CD4-positive, CD25-positive, alpha-beta regulatory T cell (primary cell): ENCODE measurements around the gene NOL4L. TPM values are rescaled to one million over a fixed set of nuclear protein-coding genes. Genes with fewer than 3 reads are reported as not detected.

Source experiments
- ATAC-seq, 2 donors: fragments of 150-1000 bp; cut with Tn5 transposase; one replicate each; pipeline ENCODE4 v1.10.0; 2021; ENCODE audit warnings: low read depth in 2 of 2, moderate number of reproducible peaks in 2 of 2, moderate library complexity in 1 of 2
- DNase-seq, 3 donors: peaks; one replicate each; pipeline versions ENCODE4 v3.0.0 to v3.0.0-alpha.2; 2012 to 2022; ENCODE audit warnings: mixed read lengths in 1 of 3
- H3K27ac ChIP-seq: one replicate; pipeline ENCODE4 v1.7.0; 2013; ENCODE audit warnings: mild to moderate bottlenecking, low read length; ENCODE audit not compliant: insufficient read depth, poor library complexity, severe bottlenecking
- H3K27me3 ChIP-seq: one replicate; pipeline ENCODE4 v1.7.0; 2013; ENCODE audit warnings: low read length; ENCODE audit not compliant: control insufficient read depth, insufficient read depth
- H3K36me3 ChIP-seq: one replicate; pipeline ENCODE4 v1.7.0; 2013; ENCODE audit warnings: mild to moderate bottlenecking, low read length, moderate library complexity; ENCODE audit not compliant: control insufficient read depth, insufficient read depth
- H3K4me1 ChIP-seq: 2 replicates; pipeline ENCODE4 v1.7.0; 2013; ENCODE audit warnings: mild to moderate bottlenecking, low read length; ENCODE audit not compliant: insufficient read depth, control insufficient read depth, poor library complexity, severe bottlenecking
- H3K4me3 ChIP-seq: one replicate; pipeline ENCODE4 v1.7.0; 2013; ENCODE audit warnings: low read depth, mild to moderate bottlenecking, low read length, moderate library complexity
- H3K9me3 ChIP-seq, 2 experiments: 1 replicate in 1 of 2; 2 replicates in 1 of 2; pipeline ENCODE4 v1.7.0; 2013; ENCODE audit warnings: low read length in 2 of 2, mild to moderate bottlenecking in 1 of 2, moderate library complexity in 1 of 2; ENCODE audit not compliant: control insufficient read depth in 2 of 2
- H3K27ac Mint-ChIP-seq, 3 donors: one replicate each; pipeline ENCODE4 v1.8.0; 2020 to 2022; ENCODE audit warnings: mild to moderate bottlenecking in 3 of 3, mixed read lengths in 3 of 3, moderate library complexity in 2 of 3
- H3K27me3 Mint-ChIP-seq: one replicate; pipeline ENCODE4 v1.8.0; 2022; ENCODE audit warnings: mild to moderate bottlenecking, mixed read lengths
- H3K36me3 Mint-ChIP-seq: one replicate; pipeline ENCODE4 v1.8.0; 2020; ENCODE audit warnings: mixed read lengths
- H3K4me1 Mint-ChIP-seq, 4 donors: one replicate each; pipeline ENCODE4 v1.8.0; 2020 to 2022; ENCODE audit warnings: mixed read lengths in 4 of 4, mild to moderate bottlenecking in 1 of 4
- H3K4me3 Mint-ChIP-seq, 4 donors: one replicate each; pipeline ENCODE4 v1.8.0; 2020 to 2022; ENCODE audit warnings: mild to moderate bottlenecking in 4 of 4, mixed read lengths in 4 of 4, moderate library complexity in 3 of 4
- H3K9me3 Mint-ChIP-seq, 7 donors: one replicate each; pipeline ENCODE4 v1.8.0; 2020 to 2022; ENCODE audit warnings: mixed read lengths in 7 of 7, mild to moderate bottlenecking in 3 of 7, moderate library complexity in 2 of 7
- polyA plus RNA-seq, 4 donors: library from polyadenylated mRNA; unstranded; fragments of 300-500 nt; fragmentation: Illumina TruSeq; gene quantifications; one replicate each; pipeline ENCODE4 v1.2.3, GENCODE V29; 2021
- total RNA-seq: library from RNA; stranded (reverse); gene quantifications from one replicate; pipeline ENCODE4 v1.2.3, GENCODE V29; 2022

Gene NOL4L
- total and polyA plus RNA-seq, 5 donors from 2014 or later, result 7.1 to 84.8 (median 10.8) TPM

DNA sequence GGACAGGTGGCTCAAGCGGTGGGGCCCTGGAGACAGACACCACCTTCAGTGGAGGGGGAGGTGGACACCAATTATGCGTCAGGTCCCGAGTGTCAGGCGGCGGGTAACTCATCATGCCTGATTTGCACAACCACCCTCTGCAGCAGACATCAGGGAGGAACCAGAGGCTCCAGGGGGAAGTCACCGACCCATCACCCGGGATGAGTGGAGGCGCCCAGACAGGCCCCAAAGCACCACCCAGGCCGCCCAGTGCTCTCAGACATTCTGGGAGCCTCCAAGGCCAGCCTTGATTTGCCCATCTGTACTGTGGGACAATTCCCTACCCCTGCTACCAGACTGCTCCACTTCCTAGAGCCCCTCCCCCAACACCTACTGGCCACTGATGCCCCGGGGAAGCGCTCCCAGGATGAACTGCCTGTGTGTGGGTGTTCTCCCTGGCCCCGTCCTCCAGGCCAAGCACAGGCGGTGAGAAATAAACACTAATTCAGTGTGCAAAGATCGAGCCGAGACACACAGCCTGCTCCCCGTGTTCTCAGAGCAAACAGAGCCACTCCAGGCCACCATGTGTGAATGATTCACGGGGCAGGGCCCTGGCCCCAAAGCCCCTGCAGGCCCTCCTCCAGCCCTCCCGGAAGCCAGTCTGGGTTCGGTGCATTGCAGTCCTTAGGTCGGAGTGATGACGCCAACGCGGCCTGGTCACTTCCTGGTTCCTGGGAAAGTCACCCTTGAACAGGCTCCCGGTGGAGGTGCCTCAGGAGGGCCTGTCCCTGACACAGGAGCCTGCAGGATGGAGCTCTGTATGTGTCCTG, 119.8 kb downstream of the NOL4L start:
- Histone ChIP-seq H3K36me3 (peaks cover 5% of the 10 kb centered on the region), H3K4me1 (no peaks in the 10 kb centered on the region), H3K4me3 (no peak overlapping the region), H3K9me3 (no peaks in the 10 kb centered on the region), H3K27me3 (no peaks in the 10 kb centered on the region), H3K27ac (no peak overlapping the region)
- H3K4me1 Mint-ChIP-seq, result peaks cover 0 to 10% (median 1%) of the 10 kb centered on the region in 4 donors
- H3K27ac Mint-ChIP-seq, result no peak overlapping the region
- H3K4me3 Mint-ChIP-seq, result no peak overlapping the region
- H3K36me3 Mint-ChIP-seq, result peaks cover 4% of the 10 kb centered on the region
- ATAC-seq (no peak), DNase-seq (no peak)
- no peaks in the 10 kb centered on the region for H3K27me3 Mint-ChIP-seq
- H3K9me3 Mint-ChIP-seq, result no peaks in the 10 kb centered on the region

DNA sequence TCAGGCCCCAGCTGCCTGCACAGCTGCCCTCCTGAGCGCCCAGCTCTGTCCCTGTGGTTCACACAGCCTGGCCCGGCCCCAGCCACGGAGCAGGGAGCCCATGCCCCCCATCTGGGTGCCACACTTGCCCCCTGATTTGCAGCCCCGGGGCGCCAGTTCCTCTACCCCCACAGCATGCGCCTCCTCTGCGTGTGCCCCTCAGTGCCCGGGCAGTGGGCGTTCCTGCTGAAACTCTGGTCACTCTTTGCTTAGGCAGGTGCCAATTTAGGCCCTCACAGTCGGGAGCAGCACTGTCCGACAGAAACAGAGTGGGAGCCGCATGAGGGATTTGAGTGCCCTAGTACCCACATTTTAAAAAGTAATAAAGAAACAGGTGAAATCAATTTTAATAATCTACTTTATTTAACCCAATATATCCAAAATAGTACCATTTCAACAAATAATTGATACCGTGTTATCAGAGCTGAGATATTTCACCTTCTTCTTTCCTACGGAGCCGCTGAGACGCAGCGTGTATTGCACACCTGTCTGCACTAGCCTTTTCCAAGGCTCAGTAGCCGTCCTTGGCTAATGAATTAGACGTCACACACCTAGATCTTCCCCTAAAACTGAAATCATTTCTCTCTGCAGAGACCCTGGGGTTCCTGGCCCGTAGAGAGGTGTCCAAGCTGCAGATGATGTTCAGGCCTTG, 120.6 kb downstream of the NOL4L start:
- peaks cover 0 to 6% (median under 1%) of the 10 kb centered on the region in 4 donors for H3K4me1 Mint-ChIP-seq

DNA sequence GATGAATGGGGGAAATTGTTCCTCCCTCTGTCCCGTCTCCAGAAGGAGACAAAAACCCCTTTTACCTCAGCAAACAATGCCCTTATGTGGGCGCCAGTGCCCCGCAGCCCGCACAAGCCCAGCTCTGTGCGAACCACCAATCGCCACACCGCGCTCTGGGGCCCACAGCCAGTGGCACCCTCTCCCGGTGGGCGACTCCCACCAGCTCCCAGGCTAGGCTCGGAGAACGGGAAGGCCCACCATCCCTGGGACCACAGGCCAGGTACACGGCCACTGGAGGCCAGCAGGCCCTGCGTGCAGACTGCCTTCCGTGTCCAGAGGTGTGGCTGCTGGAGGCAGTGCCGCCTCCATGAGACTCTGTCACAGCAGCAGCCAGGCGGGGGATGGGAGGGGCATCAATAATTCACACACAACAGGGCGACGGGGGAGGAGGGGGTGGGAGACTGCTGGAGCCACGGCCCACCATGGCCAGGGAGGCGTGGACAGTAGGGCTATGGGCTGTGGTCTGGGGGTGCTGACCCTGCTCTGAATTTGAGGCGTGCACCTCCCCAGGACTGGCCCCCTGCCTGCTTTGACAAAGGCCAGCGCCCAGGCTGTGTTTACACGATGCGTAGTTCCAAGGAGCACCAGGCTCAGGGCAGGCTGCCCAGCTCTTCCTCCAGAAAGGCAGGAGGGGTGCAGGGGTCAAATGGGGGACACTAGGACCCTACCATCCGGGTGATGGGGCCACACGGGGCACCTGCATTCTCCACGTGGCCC, 121.3 kb downstream of the NOL4L start:
- Histone ChIP-seq H3K36me3 (peaks cover 9% of the 10 kb centered on the region), H3K4me3 (no peak overlapping the region), H3K27me3 (no peaks in the 10 kb centered on the region), H3K4me1 (no peaks in the 10 kb centered on the region), H3K27ac (no peak overlapping the region), H3K9me3 (no peaks in the 10 kb centered on the region)
- no peak for DNase-seq
- H3K4me3 Mint-ChIP-seq, result no peak overlapping the region
- H3K9me3 Mint-ChIP-seq, result no peaks in the 10 kb centered on the region
- H3K27ac Mint-ChIP-seq, result no peak overlapping the region
- ATAC-seq, result no peak
- no peaks in the 10 kb centered on the region for H3K27me3 Mint-ChIP-seq
- peaks cover 0 to 4% (median 0%) of the 10 kb centered on the region in 4 donors for H3K4me1 Mint-ChIP-seq
- peaks cover 4% of the 10 kb centered on the region for H3K36me3 Mint-ChIP-seq

More for the DNA sequence above, 120.6 kb downstream of the NOL4L start:
- Histone ChIP-seq H3K36me3 (peaks cover 9% of the 10 kb centered on the region), H3K27me3 (no peaks in the 10 kb centered on the region), H3K9me3 (no peaks in the 10 kb centered on the region), H3K4me1 (no peaks in the 10 kb centered on the region), H3K27ac (no peak overlapping the region), H3K4me3 (no peak overlapping the region)
- H3K27me3 Mint-ChIP-seq, result no peaks in the 10 kb centered on the region
- peaks cover 4% of the 10 kb centered on the region for H3K36me3 Mint-ChIP-seq
- H3K9me3 Mint-ChIP-seq, result no peaks in the 10 kb centered on the region
- H3K4me3 Mint-ChIP-seq, result peak overlapping the region in 1 of 4 donors; percentile 31
- no peak overlapping the region for H3K27ac Mint-ChIP-seq
- ATAC-seq (no peak), DNase-seq (no peak)

DNA sequence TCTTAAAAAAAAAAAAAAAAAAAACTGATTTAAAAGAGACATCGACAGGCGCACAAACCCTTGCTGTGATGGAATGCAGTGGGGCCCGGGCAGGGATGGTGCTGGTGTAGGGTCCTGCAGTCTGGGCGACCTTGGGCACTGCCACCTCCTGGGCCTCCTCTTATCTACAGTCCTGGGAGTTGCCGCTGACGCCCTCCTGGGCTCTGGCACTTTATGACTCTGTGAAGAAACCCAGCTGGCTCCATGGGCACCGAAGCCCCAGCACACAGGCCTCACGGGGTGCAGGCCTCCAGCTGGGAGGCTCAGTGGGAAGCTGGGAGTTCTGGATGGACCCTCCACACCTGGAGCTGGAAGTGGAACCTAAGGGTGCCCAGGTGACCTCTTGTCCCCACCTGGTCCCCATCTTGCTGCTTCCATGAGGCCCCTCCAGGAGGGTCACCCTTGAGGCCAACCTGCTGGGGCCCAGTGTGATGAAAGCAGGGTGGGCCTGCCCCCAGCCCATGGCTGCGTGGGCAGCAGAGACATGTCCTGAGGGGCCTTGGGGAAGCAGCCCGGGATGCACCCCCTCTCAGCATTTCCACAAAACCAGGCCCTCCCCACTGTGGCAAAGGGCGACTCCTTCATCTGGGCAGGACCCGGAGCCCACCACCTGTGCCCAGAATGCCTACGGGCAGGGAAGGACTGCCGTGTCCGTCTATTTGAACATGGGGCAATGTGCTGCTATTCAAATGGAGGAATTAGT, 122.1 kb downstream of the NOL4L start:
- no peaks in the 10 kb centered on the region for H3K27me3 Mint-ChIP-seq
- no peak overlapping the region for H3K4me3 Mint-ChIP-seq
- no peak overlapping the region for H3K27ac Mint-ChIP-seq
- H3K9me3 ChIP-seq, result no peaks in the 10 kb centered on the region
- H3K9me3 Mint-ChIP-seq, result no peaks in the 10 kb centered on the region
- H3K4me1 ChIP-seq, result no peaks in the 10 kb centered on the region
- H3K36me3 Mint-ChIP-seq, result peaks cover 4% of the 10 kb centered on the region
- ATAC-seq, result no peak
- H3K4me3 ChIP-seq, result no peak overlapping the region
- no peaks in the 10 kb centered on the region for H3K27me3 ChIP-seq
- no peak for DNase-seq
- peaks cover 0 to 10% (median under 1%) of the 10 kb centered on the region in 4 donors for H3K4me1 Mint-ChIP-seq
- no peak overlapping the region for H3K27ac ChIP-seq
- peaks cover 9% of the 10 kb centered on the region for H3K36me3 ChIP-seq

DNA sequence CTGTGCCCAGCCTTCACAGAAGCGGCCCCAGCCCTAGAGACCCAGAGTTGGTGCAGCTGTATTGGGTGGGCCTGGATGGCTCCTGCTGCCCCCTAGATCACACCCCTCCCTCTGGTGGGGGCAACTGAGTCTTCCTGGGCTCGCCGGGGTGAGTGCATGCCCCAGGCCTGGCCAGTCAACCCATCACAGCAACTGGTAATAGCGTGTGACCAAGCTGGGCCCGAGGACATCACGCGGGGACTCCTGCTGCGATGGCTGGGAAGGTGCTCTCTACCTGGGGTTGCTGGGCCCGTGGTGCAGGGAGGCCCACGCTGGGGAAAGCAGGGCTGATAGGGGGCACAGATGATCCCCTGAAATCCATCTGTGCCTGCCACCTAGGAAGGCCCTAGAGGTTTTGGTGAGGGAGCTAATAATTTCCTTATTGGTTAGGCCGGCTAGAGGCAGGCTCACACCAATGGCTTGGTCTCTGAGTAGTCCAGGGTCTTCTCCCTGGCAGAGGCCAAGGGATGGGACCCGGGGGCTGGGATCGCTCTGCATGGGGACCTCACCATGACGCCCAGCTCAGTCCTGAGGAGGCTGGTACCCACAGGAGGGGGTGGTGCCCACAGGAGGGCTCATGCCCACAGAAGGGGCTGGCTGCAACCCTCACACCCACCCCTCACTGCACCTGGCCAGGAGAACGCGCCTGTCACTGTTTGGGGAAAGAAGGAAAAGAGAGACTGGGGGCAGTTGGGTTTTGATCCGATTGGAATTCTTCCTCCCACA, 123.1 kb downstream of the NOL4L start:
- Histone ChIP-seq H3K9me3 (no peaks in the 10 kb centered on the region), H3K4me3 (no peak overlapping the region), H3K27ac (no peak overlapping the region), H3K4me1 (no peaks in the 10 kb centered on the region), H3K27me3 (no peaks in the 10 kb centered on the region), H3K36me3 (peaks cover 9% of the 10 kb centered on the region)
- peaks cover 4% of the 10 kb centered on the region for H3K36me3 Mint-ChIP-seq
- no peaks in the 10 kb centered on the region for H3K27me3 Mint-ChIP-seq
- peaks cover 0 to 12% (median under 1%) of the 10 kb centered on the region in 4 donors for H3K4me1 Mint-ChIP-seq
- no peak for DNase-seq
- H3K4me3 Mint-ChIP-seq, result no peak overlapping the region
- peak overlapping the region in 2 of 3 donors; percentile 36 to 60 for H3K27ac Mint-ChIP-seq
- no peaks in the 10 kb centered on the region for H3K9me3 Mint-ChIP-seq
- ATAC-seq, result no peak

DNA sequence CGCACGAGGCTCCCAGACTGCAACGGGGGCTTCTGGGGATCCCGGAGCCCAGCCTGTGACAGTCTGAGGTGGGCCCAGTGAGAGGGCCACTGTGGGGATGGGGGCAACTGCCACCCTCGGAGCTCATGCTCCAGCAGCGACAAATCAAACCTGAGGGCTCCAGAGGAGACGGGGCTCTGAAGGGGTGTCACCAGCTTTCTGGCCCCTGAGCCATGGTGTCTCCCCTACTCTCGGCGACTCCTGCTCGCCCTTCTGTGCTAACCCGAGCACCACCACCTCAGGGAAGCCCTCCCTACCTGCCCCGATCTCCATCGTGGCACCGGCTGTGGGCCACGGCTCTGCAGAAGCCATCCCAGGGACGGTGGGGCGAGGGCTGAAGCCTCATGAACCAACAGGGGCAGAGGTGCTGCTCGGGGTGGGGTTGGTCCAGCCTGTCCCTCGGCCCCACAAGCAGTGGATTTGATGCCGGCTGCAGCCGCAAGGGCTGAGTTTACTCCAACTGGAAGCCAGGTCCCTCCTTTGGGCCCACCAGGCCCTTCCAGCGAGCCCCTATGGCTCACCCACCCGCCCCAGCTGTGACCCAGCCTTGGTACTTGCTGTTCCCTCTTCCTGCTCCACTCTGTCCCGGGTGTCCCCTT, 124.3 kb downstream of the NOL4L start:
- H3K27ac Mint-ChIP-seq, result peak overlapping the region in 1 of 3 donors; percentile 48
- no peaks in the 10 kb centered on the region for H3K4me1 ChIP-seq
- H3K27ac ChIP-seq, result no peak overlapping the region
- DNase-seq (no peak), ATAC-seq (no peak)
- H3K4me3 Mint-ChIP-seq, result no peak overlapping the region
- no peak overlapping the region for H3K4me3 ChIP-seq
- H3K36me3 Mint-ChIP-seq, result peaks cover 4% of the 10 kb centered on the region
- H3K36me3 ChIP-seq, result peaks cover 12% of the 10 kb centered on the region
- peaks cover 0 to 12% (median under 1%) of the 10 kb centered on the region in 4 donors for H3K4me1 Mint-ChIP-seq
- H3K9me3 Mint-ChIP-seq, result no peaks in the 10 kb centered on the region
- no peaks in the 10 kb centered on the region for H3K27me3 ChIP-seq
- H3K9me3 ChIP-seq, result no peaks in the 10 kb centered on the region
- H3K27me3 Mint-ChIP-seq, result no peaks in the 10 kb centered on the region
